Osteocyte (in vitro differentiated cells): ENCODE measurements around the gene MPST. TPM values are rescaled to one million over a fixed set of nuclear protein-coding genes. Genes with fewer than 3 reads are reported as not detected.

Experiments
- DNase-seq: peaks from one replicate; pipeline ENCODE4 v3.0.0; 2021; ENCODE audit warnings: mixed read lengths; ENCODE audit not compliant: unreplicated experiment; ENCODE audit errors: extremely low spot score
- H3K27ac Mint-ChIP-seq: one replicate; pipeline ENCODE4 v1.8.0; 2021; ENCODE audit warnings: mild to moderate bottlenecking, mixed read lengths; ENCODE audit not compliant: unreplicated experiment
- H3K27me3 Mint-ChIP-seq: one replicate; pipeline ENCODE4 v1.8.0; 2021; ENCODE audit warnings: mixed read lengths; ENCODE audit not compliant: unreplicated experiment
- H3K36me3 Mint-ChIP-seq: one replicate; pipeline ENCODE4 v1.8.0; 2021; ENCODE audit warnings: mixed read lengths; ENCODE audit not compliant: unreplicated experiment
- H3K4me1 Mint-ChIP-seq: one replicate; pipeline ENCODE4 v1.8.0; 2021; ENCODE audit warnings: mixed read lengths; ENCODE audit not compliant: unreplicated experiment
- H3K4me3 Mint-ChIP-seq: one replicate; pipeline ENCODE4 v1.8.0; 2021; ENCODE audit warnings: mild to moderate bottlenecking, moderate library complexity, mixed read lengths; ENCODE audit not compliant: unreplicated experiment
- H3K9me3 Mint-ChIP-seq: one replicate; pipeline ENCODE4 v1.8.0; 2021; ENCODE audit warnings: mixed read lengths; ENCODE audit not compliant: unreplicated experiment
- CTCF ChIP-seq: fragments of 200-600 bp; sonication (generic); IDR thresholded peaks from 2 replicates; pipeline ENCODE4 v1.5.0; 2021; ENCODE audit warnings: antibody characterized with exemption, mild to moderate bottlenecking, moderate library complexity
- total RNA-seq: library from RNA; stranded (reverse); gene quantifications from 2 replicates; pipeline ENCODE4 v1.2.1, GENCODE V29; 2021

MPST gene
- total RNA-seq, 1 donor from 2014 or later = 65.1 TPM

DNA sequence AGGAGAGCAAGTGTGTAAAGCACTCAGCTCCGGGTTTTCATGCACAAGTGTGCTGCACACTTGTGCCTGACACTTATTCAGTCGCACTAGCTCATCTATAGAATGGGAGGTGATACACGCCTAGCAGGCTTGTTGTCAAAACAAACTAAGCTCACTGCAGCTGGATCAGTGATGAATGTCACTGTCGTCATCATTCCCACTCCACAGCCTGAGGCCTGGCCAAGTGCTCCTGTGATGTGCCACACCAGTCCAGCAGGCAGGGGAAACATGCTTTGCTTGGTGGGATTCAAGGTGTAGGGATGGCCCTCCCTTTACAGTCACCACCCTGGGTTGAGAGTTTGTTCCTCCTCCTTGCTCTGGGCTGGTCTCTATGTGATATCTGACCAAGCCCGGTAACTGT is 6.8 kb downstream of the MPST start:
- H3K4me3 Mint-ChIP-seq = no peak overlapping the region
- peaks cover 14% of the 10 kb centered on the region for H3K36me3 Mint-ChIP-seq
- no peaks in the 10 kb centered on the region for H3K9me3 Mint-ChIP-seq
- no peaks in the 10 kb centered on the region for H3K27me3 Mint-ChIP-seq
- no peak for DNase-seq
- H3K27ac Mint-ChIP-seq = no peak overlapping the region
- no peak for TF ChIP-seq CTCF
- peaks cover 9% of the 10 kb centered on the region for H3K4me1 Mint-ChIP-seq

- Mint-ChIP-seq H3K27ac (no peak overlapping the region), H3K27me3 (no peaks in the 10 kb centered on the region), H3K4me1 (peaks cover 4% of the 10 kb centered on the region), H3K9me3 (no peaks in the 10 kb centered on the region), H3K36me3 (peaks cover 14% of the 10 kb centered on the region), H3K4me3 (no peak overlapping the region)
- TF ChIP-seq CTCF = no peak
- DNase-seq = no peak
Observed at GRCh38 chr22:37027556-37027955, 8.0 kb downstream of the MPST start.

DNA sequence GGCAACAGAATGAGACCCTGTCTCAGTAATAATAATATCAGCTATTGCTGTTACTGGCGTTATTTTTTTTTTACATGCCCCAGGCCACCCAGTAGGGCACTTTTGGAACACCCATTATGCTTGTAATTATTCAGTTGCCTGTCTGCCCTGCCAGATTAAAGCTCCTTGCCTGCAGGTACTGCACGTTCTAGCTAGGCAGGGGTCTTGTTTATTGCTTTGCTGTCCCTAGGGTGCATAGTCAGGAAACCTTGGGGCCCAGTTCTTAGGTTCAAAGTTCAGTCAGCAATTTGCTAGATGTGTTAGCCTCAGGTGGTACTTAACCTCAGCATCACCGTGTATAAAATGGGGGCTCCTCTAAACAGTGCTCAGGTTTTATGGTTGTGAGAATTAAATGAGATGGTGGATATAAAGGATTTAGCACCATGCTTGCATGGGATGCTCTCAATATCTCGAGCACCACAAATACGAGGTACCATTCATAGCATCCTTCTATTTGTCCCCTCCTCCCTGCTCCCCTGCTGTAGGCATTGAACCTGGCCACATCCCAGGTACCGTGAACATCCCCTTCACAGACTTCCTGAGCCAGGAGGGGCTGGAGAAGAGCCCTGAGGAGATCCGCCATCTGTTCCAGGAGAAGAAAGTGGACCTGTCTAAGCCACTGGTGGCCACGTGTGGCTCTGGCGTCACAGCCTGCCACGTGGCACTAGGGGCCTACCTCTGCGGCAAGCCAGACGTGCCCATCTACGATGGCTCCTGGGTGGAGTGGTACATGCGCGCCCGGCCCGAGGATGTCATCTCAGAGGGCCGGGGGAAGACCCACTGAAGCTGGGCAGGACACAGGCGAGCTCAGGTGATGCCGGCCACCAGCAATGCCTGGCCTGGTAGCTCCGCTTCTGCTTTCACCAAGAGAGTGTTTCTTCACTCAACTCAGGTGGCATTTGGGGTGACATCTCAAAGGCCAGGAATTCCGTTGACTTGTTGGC is 9.4 kb downstream of the MPST start:
- H3K27me3 Mint-ChIP-seq = no peaks in the 10 kb centered on the region
- H3K36me3 Mint-ChIP-seq = peaks cover 14% of the 10 kb centered on the region
- DNase-seq = no peak
- H3K9me3 Mint-ChIP-seq = no peaks in the 10 kb centered on the region
- peaks cover 4% of the 10 kb centered on the region for H3K4me1 Mint-ChIP-seq
- no peak for TF ChIP-seq CTCF
- no peak overlapping the region for H3K4me3 Mint-ChIP-seq
- no peak overlapping the region for H3K27ac Mint-ChIP-seq

DNA sequence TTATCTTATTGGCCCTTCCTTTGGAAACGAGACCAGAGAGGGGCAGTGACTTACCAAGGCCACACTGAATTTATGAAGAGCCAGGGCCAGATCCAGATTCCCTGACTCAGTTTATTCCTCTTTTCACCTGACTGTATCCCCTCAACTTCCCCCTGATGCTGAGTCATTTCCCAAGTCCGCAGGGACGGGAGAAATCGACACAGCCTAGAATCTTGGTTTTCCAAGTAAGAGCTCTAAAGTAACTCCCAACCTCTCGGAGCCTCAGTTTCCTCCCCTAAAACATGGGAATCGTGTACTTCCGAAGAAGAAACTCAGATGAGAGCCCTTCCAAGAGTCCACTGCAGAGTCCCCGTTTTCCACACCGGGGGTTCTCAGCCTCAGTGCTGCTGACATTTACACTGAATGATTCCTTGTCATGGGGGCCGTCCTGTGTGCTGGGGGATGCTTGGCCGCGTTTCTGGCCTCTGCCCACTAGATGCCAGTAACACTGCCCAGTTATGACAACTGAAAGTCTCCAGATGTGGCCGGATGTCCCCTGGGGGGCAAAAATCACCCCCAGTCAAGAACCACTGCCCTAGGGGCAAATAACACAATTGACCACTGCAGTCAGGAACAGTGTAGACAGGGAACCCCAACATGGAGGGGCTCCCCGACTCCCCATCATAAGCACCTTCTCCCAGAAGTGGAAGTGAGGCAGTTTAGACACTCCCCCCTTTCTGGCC is 11.2 kb downstream of the MPST start:
- peak; percentile 23 for TF ChIP-seq CTCF
- no peaks in the 10 kb centered on the region for H3K4me1 Mint-ChIP-seq
- H3K4me3 Mint-ChIP-seq = no peak overlapping the region
- no peak for DNase-seq
- no peak overlapping the region for H3K27ac Mint-ChIP-seq
- H3K36me3 Mint-ChIP-seq = peaks cover 10% of the 10 kb centered on the region
- peaks cover 9% of the 10 kb centered on the region for H3K27me3 Mint-ChIP-seq
- H3K9me3 Mint-ChIP-seq = no peaks in the 10 kb centered on the region

DNA sequence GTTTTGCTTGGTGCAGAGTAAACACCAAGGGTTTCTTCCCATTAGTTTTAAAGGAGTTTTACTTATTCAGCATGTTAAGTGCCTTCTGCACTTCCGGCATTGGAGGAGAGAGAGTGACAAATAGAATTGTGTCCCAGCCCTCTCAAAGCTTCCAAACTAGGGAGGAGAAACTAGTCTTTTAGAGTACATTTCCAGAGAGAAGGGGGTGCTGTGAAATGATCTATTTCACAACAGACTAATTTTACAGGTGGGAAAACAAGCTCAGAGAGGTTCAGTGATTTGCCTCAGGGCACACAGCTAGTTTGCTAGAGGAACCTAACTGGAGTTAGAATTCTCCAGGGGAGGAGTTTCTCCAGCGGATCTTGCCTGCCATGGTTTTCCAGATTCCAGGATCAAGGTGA is 12.6 kb downstream of the MPST start:
- H3K27me3 Mint-ChIP-seq = peaks cover 18% of the 10 kb centered on the region
- H3K4me3 Mint-ChIP-seq = no peak overlapping the region
- peaks cover 7% of the 10 kb centered on the region for H3K36me3 Mint-ChIP-seq
- no peaks in the 10 kb centered on the region for H3K4me1 Mint-ChIP-seq
- H3K27ac Mint-ChIP-seq = no peak overlapping the region
- no peak for DNase-seq
- no peak for TF ChIP-seq CTCF
- no peaks in the 10 kb centered on the region for H3K9me3 Mint-ChIP-seq
